CD4-positive, alpha-beta T cell treated with Interferon gamma for 1 hour (primary cell): ENCODE results near the gene SAMD1.

ENCODE experiments used
- DNase-seq: peaks from one replicate; pipeline ENCODE4 v3.0.0-alpha.2; 2020

Gene SAMD1

GRCh38 chr19:14112809-14113385 lies 22.3 kb upstream of the SAMD1 start:
- no peak for DNase-seq

- DNase-seq = no peak
Measured at GRCh38 chr19:14112051-14112808, 21.7 kb upstream of the SAMD1 start.

GRCh38 chr19:14111486-14111885 lies 20.9 kb upstream of the SAMD1 start:
- DNase-seq = no peak

GRCh38 chr19:14110650-14111049 lies 20.1 kb upstream of the SAMD1 start:
- DNase-seq = no peak

- no peak for DNase-seq
Measured at GRCh38 chr19:14107581-14108461, 17.3 kb upstream of the SAMD1 start.

- DNase-seq = no peak
Measured at GRCh38 chr19:14106840-14107239, 16.3 kb upstream of the SAMD1 start.

GRCh38 chr19:14105680-14106079 lies 15.1 kb upstream of the SAMD1 start:
- DNase-seq = no peak

- DNase-seq = no peak
Measured at GRCh38 chr19:14103310-14103709, 12.8 kb upstream of the SAMD1 start.

- no peak for DNase-seq
Measured at GRCh38 chr19:14102756-14103155, 12.2 kb upstream of the SAMD1 start.

GRCh38 chr19:14102102-14102696 lies 11.6 kb upstream of the SAMD1 start:
- DNase-seq = no peak

GRCh38 chr19:14101003-14101545 lies 10.5 kb upstream of the SAMD1 start:
- DNase-seq = no peak

- no peak for DNase-seq
Measured at GRCh38 chr19:14097532-14098151, 7.1 kb upstream of the SAMD1 start.

- DNase-seq = no peak
Measured at GRCh38 chr19:14096272-14096992, 5.9 kb upstream of the SAMD1 start.

- no peak for DNase-seq
Measured at GRCh38 chr19:14094854-14095253, 4.3 kb upstream of the SAMD1 start.

GRCh38 chr19:14093117-14093823 lies 2.7 kb upstream of the SAMD1 start:
- no peak for DNase-seq

GRCh38 chr19:14091813-14092462 lies 1.4 kb upstream of the SAMD1 start:
- DNase-seq = peak; percentile 47

GRCh38 chr19:14091081-14091812 lies 696 bp upstream of the SAMD1 start:
- DNase-seq = peak; percentile 70

GRCh38 chr19:14089662-14090508 lies 666 bp downstream of the SAMD1 start:
- DNase-seq = peak; percentile 36

- no peak for DNase-seq
Measured at GRCh38 chr19:14089412-14089661, 1.2 kb downstream of the SAMD1 start.
